Left renal cortex interstitium (tissue), 4 donors: ENCODE data around the gene SAMD4A. TPM values are rescaled to one million over a fixed set of nuclear protein-coding genes. Genes with fewer than 3 reads are reported as not detected.

ENCODE experiments used
- DNase-seq, 4 donors: peaks; one replicate each; pipeline ENCODE4 v3.0.0-alpha.2; 2013; ENCODE audit warnings: low read depth in 4 of 4, low spot score in 2 of 4, missing footprints in 1 of 4
- polyA plus RNA-seq, 4 donors: library from polyadenylated mRNA; unstranded; fragments of 120-200 nt; gene quantifications; one replicate each; pipeline ENCODE4 v1.2.1, GENCODE V29; 2013; ENCODE audit not compliant: insufficient read length in 4 of 4

SAMD4A gene
- polyA plus RNA-seq, 4 donors, result 8.2 to 11.3 (median 9.9) TPM

DNA sequence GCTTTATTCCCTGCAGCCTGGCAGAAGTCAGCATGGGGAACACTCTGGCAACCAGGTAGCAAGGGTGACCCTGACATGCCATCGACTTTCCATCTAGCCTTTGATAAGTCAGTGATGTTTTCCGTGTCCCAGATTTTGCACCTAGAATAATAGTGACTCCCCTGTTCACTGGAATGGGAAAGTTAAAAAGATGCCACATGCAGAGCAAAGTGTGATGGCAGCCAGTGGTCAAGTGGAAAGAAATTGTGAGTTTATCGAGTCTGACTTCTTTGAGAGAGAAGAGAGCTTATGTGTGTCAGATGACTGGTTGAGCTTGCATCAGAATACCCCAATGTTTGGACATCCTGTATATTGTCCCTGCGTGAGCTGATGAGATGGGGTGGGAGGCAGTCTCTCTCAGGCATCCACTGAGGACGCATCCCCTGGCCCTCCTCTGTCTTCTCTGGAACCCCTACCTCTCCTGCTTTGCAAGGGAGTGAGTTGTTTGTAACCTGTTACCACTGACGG, 187.2 kb downstream of the SAMD4A start:
- DNase-seq, result no peak

DNA sequence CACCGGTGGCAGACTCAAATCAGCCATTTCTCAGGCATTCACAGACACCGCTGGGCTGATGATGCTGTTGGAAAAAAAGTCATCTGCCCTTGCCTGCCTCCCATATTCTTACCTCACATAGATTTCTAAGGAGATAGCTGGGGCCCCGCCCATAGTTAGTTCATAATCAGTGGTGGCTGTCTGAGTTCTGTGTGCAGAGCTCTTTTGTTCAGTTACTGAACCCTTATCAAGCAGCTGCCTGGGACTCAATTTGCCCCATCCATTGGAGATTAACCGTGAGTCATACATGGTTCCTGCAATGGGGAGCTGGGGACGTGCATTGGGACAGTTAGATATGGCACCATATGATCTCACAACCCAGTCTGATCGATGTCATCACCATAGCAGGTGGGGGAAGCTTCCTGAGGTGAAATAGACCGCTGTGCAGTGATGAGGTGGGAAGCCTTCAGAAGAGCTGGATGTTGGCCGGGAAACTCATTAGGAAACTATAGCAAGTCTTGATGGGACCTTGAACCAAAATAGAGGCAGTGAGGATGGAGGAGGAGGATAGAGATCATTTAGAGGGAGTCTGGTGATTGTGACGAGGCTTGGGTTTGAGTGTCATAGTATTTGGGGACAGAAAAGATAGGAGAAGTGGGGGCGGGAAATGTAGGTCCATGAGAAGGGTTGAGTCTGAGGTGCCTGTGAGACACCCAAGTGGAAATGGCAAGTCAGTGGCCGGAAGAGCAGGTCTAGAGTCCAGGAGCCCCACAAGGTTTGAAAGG, 187.9 kb downstream of the SAMD4A start:
- no peak for DNase-seq

DNA sequence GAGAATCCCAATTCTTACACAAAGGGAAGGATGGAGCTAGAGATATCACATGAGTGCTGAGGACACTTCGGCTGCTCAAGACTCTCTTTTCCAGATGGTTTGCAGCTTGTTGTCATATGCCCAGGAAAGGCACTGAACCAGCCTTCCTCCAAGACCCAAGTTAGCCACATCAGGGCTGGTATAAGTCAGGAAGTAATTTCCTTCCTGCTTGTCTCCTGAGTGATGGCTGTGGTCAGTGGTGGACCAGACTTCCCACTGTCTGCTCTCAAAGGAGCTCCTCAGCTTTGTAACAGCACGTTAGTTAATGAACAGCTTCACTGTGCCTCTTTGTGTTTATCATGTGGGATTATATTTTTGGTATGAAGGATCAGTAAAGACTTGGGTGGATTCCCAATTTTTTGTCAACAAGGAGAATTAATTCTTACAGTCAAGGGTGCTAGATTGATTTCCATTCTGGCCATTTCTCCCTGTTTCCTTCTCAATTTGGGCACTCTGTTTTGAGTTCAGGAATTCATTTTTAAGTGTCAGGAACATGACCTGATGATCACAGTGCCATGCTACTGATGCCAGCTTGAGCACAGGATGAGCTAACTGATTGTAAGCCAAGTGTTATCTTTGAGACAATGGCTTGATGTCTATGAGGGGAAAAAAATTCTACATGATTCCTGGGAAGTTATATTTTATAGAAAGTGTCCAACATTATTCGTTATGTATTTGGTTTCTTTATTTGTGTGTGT, 189.9 kb downstream of the SAMD4A start:
- DNase-seq, result no peak

DNA sequence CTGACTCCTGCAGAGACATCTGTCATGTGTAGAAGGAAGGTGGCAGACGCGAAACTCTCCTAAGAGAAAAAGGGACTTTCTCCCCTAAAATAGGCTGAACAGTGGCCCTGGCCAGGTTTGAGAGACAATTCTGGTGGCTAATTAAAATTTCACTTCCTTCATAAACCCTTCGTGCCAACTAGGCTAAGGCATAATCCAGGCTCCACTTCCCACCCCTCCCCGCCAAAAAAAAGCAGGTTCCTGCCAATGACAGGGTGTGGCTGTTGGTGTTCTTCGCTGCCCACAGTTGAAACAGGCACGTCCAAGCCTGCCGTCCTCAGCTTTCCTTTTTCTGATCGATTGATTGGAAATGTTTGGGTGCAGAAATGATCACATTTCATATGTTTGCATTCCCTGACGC, 191.1 kb downstream of the SAMD4A start:
- no peak for DNase-seq

DNA sequence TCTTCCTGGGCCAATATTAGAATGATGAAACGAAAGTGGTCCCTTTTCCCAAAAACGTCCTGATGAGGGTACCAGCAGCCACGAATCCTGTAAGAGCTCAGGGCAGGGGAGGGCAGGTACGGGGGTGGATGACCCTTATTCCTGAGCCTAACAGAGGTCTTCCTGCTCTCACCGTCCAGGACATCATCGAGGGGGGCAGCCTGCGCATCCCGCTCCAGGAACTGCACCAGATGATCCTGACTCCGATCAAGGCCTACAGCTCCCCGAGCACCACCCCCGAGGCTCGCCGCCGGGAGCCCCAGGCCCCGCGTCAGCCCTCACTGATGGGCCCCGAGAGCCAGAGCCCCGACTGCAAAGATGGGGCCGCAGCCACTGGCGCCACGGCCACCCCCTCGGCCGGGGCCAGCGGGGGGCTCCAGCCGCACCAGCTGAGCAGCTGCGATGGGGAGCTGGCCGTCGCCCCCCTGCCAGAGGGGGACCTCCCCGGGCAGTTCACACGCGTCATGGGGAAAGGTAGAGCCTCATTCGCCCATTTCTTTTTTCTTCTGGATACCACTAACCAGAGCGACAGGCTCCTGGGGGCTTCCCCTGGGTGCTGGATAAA, 193.2 kb downstream of the SAMD4A start:
- DNase-seq, result no peak

DNA sequence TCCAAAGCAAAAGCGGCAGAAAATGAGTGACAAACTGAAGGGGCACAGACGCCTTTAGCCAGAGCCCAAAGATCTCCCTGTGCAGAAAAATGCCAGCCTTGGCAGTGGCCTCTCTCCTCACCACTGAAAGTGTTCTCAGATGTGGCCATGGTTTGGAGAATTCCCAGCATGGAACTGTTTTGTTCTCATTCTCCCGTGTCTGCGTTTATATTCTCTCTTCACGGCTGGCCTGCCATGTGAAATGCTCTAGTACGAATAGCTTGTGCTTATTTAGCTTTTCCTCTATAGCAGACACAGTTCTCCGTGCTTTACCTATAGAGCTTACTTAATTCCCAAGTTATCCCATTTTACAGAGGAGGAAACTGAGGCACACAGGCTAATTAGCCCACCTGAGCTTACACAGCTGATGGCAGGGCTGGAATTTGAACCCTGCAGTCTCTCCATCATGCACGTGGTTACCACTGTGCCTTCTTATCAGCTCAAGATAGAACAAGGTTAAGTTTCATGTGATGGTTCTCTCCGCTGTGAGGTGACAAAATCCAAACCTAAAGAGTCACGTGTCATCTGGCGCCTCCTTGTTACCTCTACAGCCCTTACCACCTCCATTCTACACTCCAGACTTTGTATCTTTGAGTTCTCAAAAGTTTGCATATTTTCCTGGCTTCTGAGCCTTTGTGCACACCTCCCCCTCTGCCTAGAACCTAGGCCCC, 194.1 kb downstream of the SAMD4A start:
- DNase-seq, result no peak

DNA sequence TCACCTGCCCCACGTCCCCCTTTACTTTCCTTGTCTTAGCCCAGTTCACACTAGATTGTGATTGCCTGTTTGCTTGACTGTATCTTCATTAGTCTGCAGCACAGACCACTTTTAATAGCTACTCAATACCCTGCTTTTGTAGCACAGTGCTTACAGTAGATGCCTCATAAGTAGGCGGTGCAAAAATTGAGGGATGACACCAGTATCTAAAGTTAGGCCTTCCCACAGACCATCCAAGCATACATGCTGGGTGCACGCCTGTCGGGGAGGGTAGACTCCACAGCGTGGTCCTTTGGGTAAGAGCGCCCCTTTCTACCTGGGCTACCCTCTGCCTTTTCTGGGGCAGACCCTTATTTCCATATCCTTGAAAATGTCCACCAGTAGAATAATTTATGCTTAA, 194.9 kb downstream of the SAMD4A start:
- no peak for DNase-seq

DNA sequence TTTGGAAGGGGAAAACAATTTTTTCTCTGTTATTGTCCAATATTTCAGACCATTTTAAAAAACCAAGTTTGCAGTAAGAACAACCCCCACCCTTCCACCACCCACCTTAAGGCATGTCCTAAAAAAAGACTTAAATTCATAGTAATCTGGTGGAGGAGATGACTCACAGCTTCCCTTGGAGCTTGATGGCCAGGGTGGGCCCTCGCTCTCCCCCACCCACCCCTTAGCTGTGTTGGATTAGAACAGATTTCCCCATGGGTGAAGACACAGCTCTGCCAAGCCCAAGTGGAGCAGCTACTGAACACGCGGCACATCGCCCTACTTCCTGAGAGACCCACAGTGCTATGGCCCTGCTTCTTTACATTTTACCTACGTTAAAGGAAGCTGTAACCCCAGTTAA, 195.4 kb downstream of the SAMD4A start:
- DNase-seq, result no peak

DNA sequence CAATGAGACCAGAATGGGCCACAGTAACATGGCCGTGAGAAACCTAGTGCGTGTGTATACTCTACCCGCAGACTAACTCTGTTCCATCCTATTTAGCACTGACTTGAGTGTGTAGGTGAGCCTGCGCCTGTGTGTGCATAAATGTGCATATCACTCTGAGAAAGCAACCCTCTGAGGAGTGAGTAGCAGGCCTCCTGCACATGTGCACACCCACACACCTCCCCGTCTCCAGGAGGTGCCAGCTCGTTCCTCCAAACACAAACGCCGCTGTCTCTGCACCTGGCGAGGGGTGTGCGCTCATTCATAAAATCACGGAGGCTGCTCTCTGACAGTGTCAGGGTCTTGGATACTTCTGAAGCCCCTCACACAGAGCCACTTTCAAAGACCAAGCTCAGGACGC, 196.8 kb downstream of the SAMD4A start:
- no peak for DNase-seq

DNA sequence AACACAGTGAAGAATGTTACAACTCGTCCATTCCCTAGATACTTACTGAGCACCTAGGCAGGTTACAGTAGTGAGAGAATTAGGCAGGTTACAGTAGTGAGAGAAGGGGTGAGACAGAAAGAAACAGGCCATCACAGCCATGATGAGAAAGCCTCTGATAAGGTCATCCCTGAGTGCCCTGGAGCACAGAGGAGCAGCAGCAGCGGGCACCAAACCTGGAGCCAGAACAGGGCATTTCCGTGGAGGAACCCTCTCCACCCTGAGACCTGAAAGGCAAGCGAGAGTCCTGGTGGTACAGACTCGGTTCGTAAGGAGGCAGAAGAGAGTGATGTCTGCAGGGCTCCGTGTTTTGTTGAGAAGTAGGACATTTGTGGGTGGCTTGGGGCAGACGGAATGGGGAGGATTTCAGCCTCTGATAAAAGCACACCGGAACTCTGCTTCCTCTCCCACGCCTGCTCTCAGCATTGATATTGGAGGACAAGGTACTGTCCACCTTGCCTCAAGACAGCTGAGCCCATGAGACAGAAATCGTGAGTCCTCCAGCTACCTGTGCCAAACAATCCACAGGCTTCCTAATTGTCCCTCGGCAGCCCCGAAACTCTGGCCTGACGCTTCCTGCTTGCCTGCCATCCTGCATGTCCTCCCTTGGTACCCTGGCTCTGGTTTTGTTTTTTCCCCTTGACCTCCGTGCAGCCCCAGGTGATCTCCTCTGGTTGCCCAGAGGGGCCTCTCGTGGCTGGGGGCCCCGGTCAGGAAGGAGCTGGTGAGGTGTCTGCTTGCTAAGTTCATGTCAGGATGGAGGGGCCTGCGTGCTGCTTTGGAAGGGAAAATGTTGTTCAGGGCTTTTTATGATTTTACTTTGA, 199.6 kb downstream of the SAMD4A start:
- DNase-seq, result no peak

DNA sequence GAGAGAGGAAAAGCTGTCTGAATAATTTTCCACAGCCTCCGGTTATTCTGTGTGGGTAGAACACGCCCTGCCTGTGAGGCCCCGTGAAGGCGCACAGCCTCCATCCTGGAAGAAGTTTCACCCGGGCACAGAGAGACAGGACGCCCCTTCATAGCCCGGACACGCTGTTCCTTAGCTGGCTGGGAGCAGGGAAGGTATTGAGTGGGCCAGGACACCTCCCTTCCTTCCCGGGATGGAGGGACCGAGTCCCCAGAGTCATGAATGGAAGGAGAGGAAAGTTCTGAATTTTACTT, 200.2 kb downstream of the SAMD4A start:
- no peak for DNase-seq

DNA sequence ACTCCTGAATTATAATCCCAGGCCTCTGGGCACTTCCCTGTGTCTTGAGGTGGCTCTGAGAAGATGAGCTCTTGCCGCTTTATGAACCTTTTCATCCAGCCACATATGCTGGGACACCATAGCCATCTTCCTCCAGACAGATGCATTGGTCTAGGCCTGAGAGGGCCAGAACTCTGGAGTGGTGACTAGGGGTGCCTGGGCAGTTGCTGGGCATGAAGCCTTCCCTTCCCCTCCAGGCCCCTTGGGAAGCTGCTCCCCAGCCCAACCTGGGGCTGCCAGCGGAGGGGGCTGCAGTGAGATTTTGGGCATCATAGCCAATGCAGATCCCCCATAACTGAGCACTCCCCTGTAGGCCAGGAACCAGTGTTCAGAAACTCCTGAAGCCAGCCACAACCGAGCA, 200.5 kb downstream of the SAMD4A start:
- no peak for DNase-seq

DNA sequence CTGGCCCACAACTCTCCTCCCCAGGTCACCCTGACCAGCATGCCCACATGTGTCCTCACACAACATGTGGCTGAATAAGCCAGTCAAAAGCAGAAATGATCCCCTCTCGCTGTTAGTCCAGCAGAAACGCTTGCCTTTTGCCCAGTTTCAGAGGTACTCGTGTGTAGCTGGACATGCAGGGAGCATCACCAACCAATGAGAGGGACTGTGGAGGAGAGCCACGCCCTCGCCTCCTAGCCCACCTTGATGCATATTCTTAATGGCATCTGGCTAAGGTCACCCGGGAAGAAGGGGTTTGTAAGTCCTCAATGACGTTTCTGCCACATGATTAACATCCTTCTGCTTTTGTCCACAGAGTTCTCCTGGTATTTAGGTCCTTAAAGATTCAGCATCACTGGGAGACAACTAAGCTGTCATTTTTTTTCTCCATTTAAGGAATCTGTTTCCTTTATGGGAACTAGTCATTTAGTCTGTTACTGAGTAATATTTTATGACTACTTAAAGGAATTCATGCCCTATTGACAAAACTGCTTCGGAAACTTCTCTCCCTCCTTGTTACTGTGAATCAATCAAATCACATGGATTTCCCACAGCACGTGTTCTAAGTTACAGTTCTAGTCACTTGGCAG, 201.7 kb downstream of the SAMD4A start:
- no peak for DNase-seq

DNA sequence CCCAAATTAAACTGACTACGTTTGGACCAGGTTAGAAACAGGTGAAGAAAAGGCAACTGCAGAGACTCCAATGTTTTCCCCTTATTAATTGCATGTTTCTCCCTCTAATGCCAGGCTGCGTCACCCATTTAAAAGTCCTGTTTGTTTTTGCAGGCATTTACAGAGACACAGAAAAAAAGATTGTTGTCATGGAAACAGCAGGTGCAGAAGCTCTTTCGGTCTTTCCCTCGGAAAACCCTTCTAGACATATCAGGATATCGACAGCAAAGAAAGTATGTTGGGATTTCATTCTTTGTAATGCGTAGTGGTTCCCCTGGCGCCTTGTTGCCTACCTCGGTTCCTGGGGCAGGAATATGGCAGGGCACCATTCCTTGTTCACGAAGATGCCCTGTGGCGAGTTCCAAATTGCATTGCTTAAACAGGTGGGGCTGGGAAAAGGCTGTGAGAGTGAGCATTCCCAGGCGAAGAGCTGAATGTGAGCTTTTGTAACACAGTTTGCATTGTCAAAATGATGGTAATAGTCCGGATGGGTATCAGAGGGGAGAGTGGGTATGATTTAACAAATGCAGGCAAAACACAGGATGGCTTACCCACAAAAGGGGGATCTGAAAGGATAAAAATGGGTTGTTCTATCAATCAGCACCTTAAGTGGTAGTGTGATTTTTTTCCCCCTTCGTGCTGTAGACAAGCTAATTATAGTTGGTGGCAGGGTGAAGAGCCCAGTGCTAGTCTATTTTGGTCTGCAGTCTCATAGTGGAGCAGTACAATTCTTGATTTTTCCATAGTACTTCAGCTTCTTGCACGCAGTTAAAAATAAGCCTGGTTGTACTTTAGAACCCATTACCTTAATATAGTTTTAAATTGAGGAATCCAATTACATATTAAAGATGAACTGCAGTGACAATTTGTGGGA, 203.3 kb downstream of the SAMD4A start:
- DNase-seq, result no peak

DNA sequence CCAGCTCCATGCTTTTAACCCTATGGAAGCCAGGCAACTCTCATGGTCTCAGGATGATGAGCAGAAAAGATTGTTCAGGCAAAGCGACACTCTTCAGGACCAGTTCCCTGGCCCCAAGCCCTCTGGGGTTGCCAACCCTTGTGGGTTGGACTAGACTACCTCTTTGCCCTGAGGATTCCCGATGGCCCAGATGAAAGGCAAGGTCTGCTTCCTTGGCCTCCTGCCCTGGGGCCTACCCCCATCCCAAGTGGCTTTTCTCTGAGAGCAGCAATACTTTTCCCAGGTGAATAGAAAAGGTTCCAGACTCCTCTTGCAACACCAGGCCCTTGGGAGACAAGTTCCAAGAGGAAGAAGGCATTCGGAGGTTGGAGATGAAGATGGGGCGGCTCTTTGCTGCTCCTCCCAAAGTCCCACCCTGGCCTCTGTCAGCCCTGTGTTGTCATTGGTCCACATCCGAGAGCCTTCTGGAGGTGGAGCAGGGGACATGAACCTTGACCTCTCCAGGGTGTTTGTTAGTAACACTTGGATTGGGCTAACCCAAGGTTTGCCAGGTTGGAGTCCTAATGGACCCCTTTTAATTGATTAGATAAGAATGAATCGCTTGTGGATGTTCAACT, 204.6 kb downstream of the SAMD4A start:
- DNase-seq, result no peak

DNA sequence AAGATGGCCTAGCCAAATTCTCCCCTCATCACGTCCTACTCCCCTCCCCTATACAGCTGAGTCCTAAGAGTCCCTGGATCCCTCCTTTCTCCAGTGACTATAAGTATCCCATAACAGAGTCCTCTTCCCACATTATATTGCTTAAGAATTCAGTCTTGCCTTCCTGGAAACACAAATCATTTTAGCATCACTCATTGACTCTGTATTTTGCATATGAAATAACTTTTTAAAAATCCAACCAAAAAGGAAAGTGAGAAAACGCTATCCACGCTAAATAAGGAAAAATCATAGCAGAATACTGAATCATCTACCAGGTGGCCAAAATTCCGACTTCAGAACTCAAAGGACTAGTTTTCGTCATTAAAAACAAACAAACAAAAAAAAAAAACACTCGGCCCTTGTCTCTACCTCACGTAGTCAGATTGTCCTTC, 205.5 kb downstream of the SAMD4A start:
- no peak for DNase-seq

DNA sequence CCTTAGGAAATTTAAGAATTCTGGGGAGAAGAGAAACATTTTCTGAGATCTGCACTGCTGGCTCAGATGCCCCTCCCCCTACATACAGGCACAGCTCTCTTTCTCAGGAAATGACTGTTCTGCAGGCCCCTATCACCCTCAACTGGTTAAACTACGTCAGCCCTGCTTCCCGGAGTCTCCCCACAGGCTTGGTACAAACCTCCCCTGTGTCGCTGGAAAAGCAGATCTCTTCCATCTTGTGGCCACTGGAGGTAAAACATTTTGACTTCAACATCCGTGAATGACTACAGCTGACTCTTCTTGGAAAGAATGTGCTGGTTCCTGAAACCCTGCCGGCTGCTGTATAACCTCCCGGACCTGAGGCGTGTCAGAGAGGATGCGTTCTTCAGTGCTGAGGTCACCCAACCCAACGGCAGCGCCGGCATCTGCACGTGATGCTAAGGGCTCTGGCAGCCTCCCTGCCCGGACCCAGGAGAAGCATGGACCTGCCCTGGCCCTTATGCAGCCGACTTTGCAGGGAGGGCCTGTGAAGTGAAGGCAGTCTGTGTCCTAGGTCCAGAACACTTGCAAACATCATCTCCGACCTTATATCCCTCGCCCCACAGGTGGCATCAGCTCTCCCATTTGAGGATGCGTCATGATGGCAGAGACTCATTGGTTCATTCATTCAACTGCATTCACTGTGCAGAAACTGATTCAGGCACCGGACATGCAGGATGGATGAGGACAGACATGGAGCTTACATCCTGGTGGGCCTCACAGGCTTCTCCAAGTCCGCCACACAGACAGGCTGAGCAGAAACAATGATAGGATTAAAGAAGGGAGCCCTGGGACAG, 206.5 kb downstream of the SAMD4A start:
- peak; percentile 78 to 85 (median 78) for DNase-seq
